Endothelial cell of umbilical vein (primary cell): Measurements from ENCODE around the gene GAST. TPM values are rescaled to one million over a fixed set of nuclear protein-coding genes. Genes with fewer than 3 reads are reported as not detected.

Experiments
- BruUV-seq: library from RNA; stranded (reverse); fragments of 400-500 nt; replicated peaks from 2 replicates; lab custom pipeline; 2021; lab: Mats Ljungman, UMichigan
- CTCF ChIA-PET: fragments of 300-600, 350-600 bp; sonication (Branson Sonifier 250); formaldehyde crosslinking; loops from one replicate; lab custom pipeline; 2021; ENCODE audit warnings: antibody characterized with exemption, inconsistent platforms; lab: Charles Lee
- POLR2A ChIA-PET: fragments of 300-600, 350-600 bp; sonication (Branson Sonifier 250); formaldehyde crosslinking; loops from one replicate; lab custom pipeline; 2021; ENCODE audit warnings: antibody characterized with exemption, inconsistent platforms; lab: Charles Lee
- DNase-seq: peaks from one replicate; pipeline ENCODE4 v3.0.0-alpha.2; 2011; ENCODE audit warnings: low read depth, low spot score
- FAIRE-seq: peaks from 2 replicates; lab custom pipeline; 2011; peaks lifted over from hg19 to GRCh38; lab: Jason Lieb, UNC
- H2AFZ ChIP-seq: 2 replicates; pipeline ENCODE4 v1.6.0; 2012; ENCODE audit warnings: low read depth, low read length, control low read depth, inconsistent platforms
- H3K27ac ChIP-seq: 2 replicates; pipeline ENCODE4 v1.5.1; 2011; ENCODE audit warnings: low read depth, mild to moderate bottlenecking, control low read depth, low read length, moderate library complexity; ENCODE audit not compliant: insufficient read depth
- H3K27me3 ChIP-seq, 2 experiments: 2 replicates each; pipeline versions ENCODE4 v1.6.0 to v1.6.1; 2011; ENCODE audit warnings: low read length in 2 of 2, mixed read lengths in 1 of 2; ENCODE audit not compliant: control insufficient read depth in 2 of 2, insufficient read depth in 2 of 2
- H3K36me3 ChIP-seq, 2 experiments: 2 replicates in 1 of 2; 3 replicates in 1 of 2; pipeline ENCODE4 v1.5.1; 2011; ENCODE audit warnings: low read length in 2 of 2, mild to moderate bottlenecking in 1 of 2, moderate library complexity in 1 of 2; ENCODE audit not compliant: control insufficient read depth in 2 of 2, insufficient read depth in 2 of 2; ENCODE audit errors: extremely low read depth in 1 of 2
- H3K4me1 ChIP-seq: 3 replicates; pipeline ENCODE4 v1.5.1; 2011; ENCODE audit warnings: mild to moderate bottlenecking, low read length; ENCODE audit not compliant: control insufficient read depth, insufficient read depth; ENCODE audit errors: extremely low read depth
- H3K4me2 ChIP-seq: 2 replicates; pipeline ENCODE4 v1.6.1; 2011; ENCODE audit warnings: low read length, control low read depth, mixed read lengths; ENCODE audit not compliant: insufficient read depth
- H3K4me3 ChIP-seq, 3 experiments: fragments of 200-600 bp in 1 of 3; sonication (generic), shearing (Covaris generic) in 1 of 3; replicated peaks in 1 of 3; 2 replicates each; pipeline ENCODE4 v1.5.1; 2011 to 2016; ENCODE audit warnings: control low read depth in 3 of 3, low read length in 3 of 3, mild to moderate bottlenecking in 2 of 3, inconsistent platforms in 1 of 3, low read depth in 1 of 3, moderate library complexity in 1 of 3; ENCODE audit not compliant: insufficient read depth in 1 of 3
- H3K79me2 ChIP-seq: 2 replicates; pipeline ENCODE4 v1.6.0; 2012; ENCODE audit warnings: low read length, inconsistent platforms; ENCODE audit not compliant: control insufficient read depth, insufficient read depth
- H3K9ac ChIP-seq: replicated peaks from 2 replicates; pipeline ENCODE3; 2011; ENCODE audit warnings: low read length, control low read depth; ENCODE audit not compliant: insufficient read depth; ENCODE audit errors: extremely low read depth
- H3K9me1 ChIP-seq: replicated peaks from 3 replicates; pipeline ENCODE4 v1.6.0; 2011; ENCODE audit warnings: mild to moderate bottlenecking, low read length; ENCODE audit not compliant: control insufficient read depth, insufficient read depth; ENCODE audit errors: extremely low read depth
- H3K9me3 ChIP-seq: replicated peaks from 2 replicates; pipeline ENCODE4 v1.5.1; 2012; ENCODE audit warnings: low read length, inconsistent platforms; ENCODE audit not compliant: control insufficient read depth, insufficient read depth
- H4K20me1 ChIP-seq: replicated peaks from 2 replicates; pipeline ENCODE3; 2011; ENCODE audit warnings: mild to moderate bottlenecking, low read length; ENCODE audit not compliant: control insufficient read depth, insufficient read depth; ENCODE audit errors: extremely low read depth
- CTCF ChIP-seq, 2 donors: IDR thresholded peaks; 1 replicate in 1 of 2; 2 replicates in 1 of 2; pipeline ENCODE4 v1.5.1; 2011; ENCODE audit warnings: low read length in 2 of 2, mild to moderate bottlenecking in 2 of 2, moderate library complexity in 2 of 2, control low read depth in 1 of 2, inconsistent platforms in 1 of 2, low read depth in 1 of 2; ENCODE audit not compliant: insufficient read depth in 1 of 2; ENCODE audit errors: extremely low read depth in 1 of 2
- EZH2 ChIP-seq: IDR thresholded peaks from 2 replicates; pipeline ENCODE4 v1.6.1; 2012; ENCODE audit warnings: borderline replicate concordance, low read depth, mild to moderate bottlenecking, moderate library complexity, low read length, inconsistent platforms; ENCODE audit not compliant: severe bottlenecking
- JUN ChIP-seq: IDR thresholded peaks from 2 replicates; pipeline ENCODE4 v1.6.1; 2011; ENCODE audit warnings: borderline replicate concordance, low read depth; ENCODE audit not compliant: insufficient read length, insufficient read depth
- MAX ChIP-seq: IDR thresholded peaks from 2 replicates; pipeline ENCODE4 v1.6.1; 2011; ENCODE audit not compliant: insufficient read depth, insufficient read length
- MYC ChIP-seq: IDR thresholded peaks from one replicate; pipeline ENCODE4 v1.6.1; 2011; ENCODE audit warnings: mild to moderate bottlenecking, low read depth, low read length
- POLR2AphosphoS5 ChIP-seq: IDR thresholded peaks from 2 replicates; pipeline ENCODE4 v1.6.1; 2012; ENCODE audit warnings: low read depth, mild to moderate bottlenecking, control low read depth, low read length, moderate library complexity; ENCODE audit not compliant: insufficient read depth
- dilution Hi-C: fragments of 300-500 bp; cut with MboI; formaldehyde crosslinking; loops from one replicate; pipeline ENCODE4 v1.15.0; 2019; ENCODE audit warnings: low sequenced_read_pairs; ENCODE audit not compliant: extremely low pct_ligation_motif_present
- intact Hi-C: fragments of 100-400 bp; cut with micrococcal nuclease; formaldehyde crosslinking; loops from one replicate; pipeline ENCODE4 v1.10.0; 2022
- polyA plus RNA-seq, 4 experiments: library from polyadenylated mRNA; depleted of rRNA in 3 of 4; stranded (reverse) in 3 of 4; unstranded in 1 of 4; fragments of >200 nt; gene quantifications; 2 replicates each; pipeline versions ENCODE4 v1.2.1 to v1.2.3, GENCODE V29; 2011 to 2012; ENCODE audit warnings: missing spikeins in 1 of 4
- total RNA-seq: library from RNA; stranded (reverse); gene quantifications from 2 replicates; pipeline ENCODE4 v1.2.3, GENCODE V29; 2021

Gene GAST
- total and polyA plus RNA-seq, 2 donors (not counting 3 experiments of a cell fraction or from before 2014, with no cell fraction given): not detected

GRCh38 chr17:41738801-41739112 lies 26.6 kb downstream of the GAST start:
- Histone ChIP-seq H3K27me3 (peaks cover 22 to 23% of the 10 kb centered on the region in 2 experiments), H3K27ac (no peak overlapping the region), H2AFZ (no peak overlapping the region), H3K9me1 (no peaks in the 10 kb centered on the region), H4K20me1 (no peaks in the 10 kb centered on the region), H3K36me3 (no peaks in the 10 kb centered on the region), H3K4me1 (peaks cover 2% of the 10 kb centered on the region), H3K9me3 (no peaks in the 10 kb centered on the region), H3K4me2 (no peak overlapping the region), H3K79me2 (no peaks in the 10 kb centered on the region), H3K4me3 (no peak overlapping the region), H3K9ac (no peak overlapping the region)
- no peak for FAIRE-seq
- intact Hi-C loops (loop anchor here (1.0 to 5.0 kb wide), 7 partner anchors 35 to 221 kb away; partner anchors contain the start of gene KLHL11), dilution Hi-C loops (no loop called here)
- TF ChIP-seq MYC (no peak), MAX (no peak), EZH2 (no peak), JUN (no peak), CTCF (IDR thresholded peaks at IDR 0.05; ENCODE audit: extremely low read depth in 1 of 2, insufficient read depth in 1 of 2, low read depth in 1 of 2, low read length in 2 of 2) (no peak), POLR2AphosphoS5 (no peak)
- CTCF ChIA-PET: interaction anchor here (4.6 kb wide), 1 partner anchor 62 kb away, joined by 50 read pairs; no protein-coding TSS in a partner anchor
- no TSS peak for BruUV-seq
- POLR2A ChIA-PET: no interaction called here
- DNase-seq: no peak
